OCI-LY3 (cell line): ENCODE results near the gene ZNF471.

Experiments used
- CTCF ChIP-seq: fragments of 200-600, 300-600 bp; sonication (generic); IDR thresholded peaks from 2 replicates; pipeline ENCODE4 v1.5.1; 2014; ENCODE audit warnings: antibody characterized with exemption, low read length, low read depth
- EZH2phosphoT487 ChIP-seq: fragments of 200-600 bp; shearing (Covaris generic); IDR thresholded peaks from 2 replicates; pipeline ENCODE4 v1.6.1; 2018; ENCODE audit warnings: antibody characterized with exemption, mixed run types, low read depth

- TF ChIP-seq CTCF (no peak), EZH2phosphoT487 (no peak)
These were observed 3.1 kb upstream of the ZNF471 start for GRCh38 chr19:56504581-56504980.
